PFSK-1 (cell line): ENCODE results near the gene LIPC.

ENCODE experiments used
- POLR2AphosphoS5 ChIP-seq: IDR thresholded peaks from 2 replicates; pipeline ENCODE4 v1.6.1; 2012; ENCODE audit warnings: low read depth, mild to moderate bottlenecking, control low read depth, low read length, moderate library complexity
- REST ChIP-seq, 2 experiments: IDR thresholded peaks; 2 replicates each; pipeline versions ENCODE4 v1.6.1 to v1.8.0; 2011 to 2012; ENCODE audit warnings: low read depth in 2 of 2, low read length in 2 of 2, control low read depth in 1 of 2, inconsistent platforms in 1 of 2, mild to moderate bottlenecking in 1 of 2, moderate library complexity in 1 of 2; ENCODE audit not compliant: insufficient read depth in 1 of 2
- TAF1 ChIP-seq: IDR thresholded peaks from 2 replicates; pipeline ENCODE4 v1.6.1; 2012; ENCODE audit warnings: low read length, control low read depth, borderline replicate concordance; ENCODE audit not compliant: insufficient read depth

GRCh38 chr15:58486062-58486461 lies 54.3 kb downstream of the LIPC start:
- no peak for TF ChIP-seq REST (IDR thresholded peaks at IDR 0.05; ENCODE audit: insufficient read depth in 1 of 2, low read depth in 2 of 2, low read length in 2 of 2)
- TF ChIP-seq POLR2AphosphoS5: no peak
- no peak for TF ChIP-seq TAF1
